HepG2 (cell line): Measurements from ENCODE around the gene TNP2. TPM values are rescaled to one million over a fixed set of nuclear protein-coding genes. Genes with fewer than 3 reads are reported as not detected.
A peak's percentile ranks its signal among the peaks of the same experiment; 100 is the strongest.

Experiments
- AFF4 ChIP-seq: sonication (generic); formaldehyde crosslinking; IDR thresholded peaks from 2 replicates; pipeline ENCODE4 v1.4.0; 2020; ENCODE audit warnings: missing genetic modification reagents
- CERS6 ChIP-seq: sonication (generic); formaldehyde crosslinking; IDR thresholded peaks from 2 replicates; pipeline ENCODE4 v1.5.0; 2020; ENCODE audit warnings: missing genetic modification reagents
- FOXA1 ChIP-seq, 2 experiments: fragments of 450-650 bp in 1 of 2; sonication (generic) in 1 of 2; formaldehyde crosslinking in 1 of 2; IDR thresholded peaks; 2 replicates each; pipeline versions ENCODE4 v1.4.0 to v1.6.1; 2016 to 2020; ENCODE audit warnings: missing genetic modification reagents in 1 of 2
- FOXK2 ChIP-seq: fragments of 450-650 bp; IDR thresholded peaks from 2 replicates; pipeline ENCODE4 v1.6.1; 2016
- JUND ChIP-seq: sonication (generic); formaldehyde crosslinking; IDR thresholded peaks from 2 replicates; pipeline ENCODE4 v1.8.0; 2022; ENCODE audit warnings: mild to moderate bottlenecking, missing genetic modification reagents
- MTA1 ChIP-seq: sonication (generic); formaldehyde crosslinking; IDR thresholded peaks from 2 replicates; pipeline ENCODE4 v1.4.0; 2020; ENCODE audit warnings: missing genetic modification reagents, mild to moderate bottlenecking, borderline replicate concordance
- NONO ChIP-seq, 2 experiments: fragments of 450-650 bp in 1 of 2; sonication (generic) in 1 of 2; formaldehyde crosslinking in 1 of 2; IDR thresholded peaks in 1 of 2; conservative IDR thresholded peaks in 1 of 2; 2 replicates each; pipeline versions ENCODE4 v1.6.1 to v1.8.0; 2017 to 2022; ENCODE audit warnings: mild to moderate bottlenecking in 1 of 2, missing genetic modification reagents in 1 of 2, moderate library complexity in 1 of 2
- NR2F1 ChIP-seq, 2 experiments: fragments of 450-650 bp in 1 of 2; formaldehyde crosslinking in 1 of 2; IDR thresholded peaks; 2 replicates each; pipeline versions ENCODE4 v1.5.0 to v1.6.1; 2016 to 2020; ENCODE audit warnings: mild to moderate bottlenecking in 1 of 2, missing compliant biosample characterization in 1 of 2, missing genetic modification reagents in 1 of 2, moderate library complexity in 1 of 2
- PCBP1 ChIP-seq: fragments of 200-400 bp; formaldehyde crosslinking; IDR thresholded peaks from 2 replicates; pipeline ENCODE4 v1.6.1; 2017; ENCODE audit warnings: mild to moderate bottlenecking, low read depth, low read length, borderline replicate concordance
- RERE ChIP-seq: IDR thresholded peaks from 2 replicates; pipeline ENCODE4 v1.6.1; 2016; ENCODE audit warnings: low read depth, missing genetic modification reagents, missing compliant biosample characterization
- ZNF124 ChIP-seq: sonication (generic); formaldehyde crosslinking; IDR thresholded peaks from 2 replicates; pipeline ENCODE4 v1.4.0; 2020; ENCODE audit warnings: missing genetic modification reagents
- ZNF225 ChIP-seq: sonication (generic); formaldehyde crosslinking; IDR thresholded peaks from 2 replicates; pipeline ENCODE4 v1.4.0; 2020; ENCODE audit warnings: mild to moderate bottlenecking, missing genetic modification reagents
- ZNF292 ChIP-seq: sonication (generic); formaldehyde crosslinking; IDR thresholded peaks from 2 replicates; pipeline ENCODE4 v1.8.1; 2022; ENCODE audit warnings: mild to moderate bottlenecking, low read depth, missing genetic modification reagents, borderline replicate concordance
- ZNF839 ChIP-seq: sonication (generic); formaldehyde crosslinking; IDR thresholded peaks from 2 replicates; pipeline ENCODE4 v1.4.0; 2020; ENCODE audit warnings: missing genetic modification reagents, mild to moderate bottlenecking, borderline replicate concordance
- polyA plus RNA-seq, 8 experiments: library from polyadenylated mRNA; depleted of rRNA in 3 of 8; stranded (reverse) in 7 of 8; unstranded in 1 of 8; fragments of >200 nt; fragmentation: Illumina TruSeq in 4 of 8; extraction: Trizol in 4 of 8; gene quantifications; 2 replicates each; pipeline versions ENCODE4 v1.2.1 to v1.2.3, GENCODE V29; 2011 to 2016; ENCODE audit warnings: low read depth in 4 of 8, missing spikeins in 1 of 8, mixed read lengths in 1 of 8; ENCODE audit not compliant: insufficient read depth in 1 of 8
- total RNA-seq, 5 experiments: library from RNA; depleted of rRNA; stranded (reverse); fragments of >200 nt; fragmentation: Illumina TruSeq; extraction: Trizol; gene quantifications; 2 replicates each; pipeline ENCODE4 v1.2.3, GENCODE V29; 2016; ENCODE audit warnings: low read depth in 1 of 5
- TF ChIP-seq, protein P1 (sequence below): sonication (generic); formaldehyde crosslinking; IDR thresholded peaks from 2 replicates; pipeline ENCODE4 v1.5.0; 2020; ENCODE audit warnings: missing genetic modification reagents, mild to moderate bottlenecking, borderline replicate concordance

Gene TNP2
- total and polyA plus RNA-seq, 2 of the 13 experiments (the other 11 are each of a cell fraction or from before 2014, with no cell fraction given), result not detected

DNA sequence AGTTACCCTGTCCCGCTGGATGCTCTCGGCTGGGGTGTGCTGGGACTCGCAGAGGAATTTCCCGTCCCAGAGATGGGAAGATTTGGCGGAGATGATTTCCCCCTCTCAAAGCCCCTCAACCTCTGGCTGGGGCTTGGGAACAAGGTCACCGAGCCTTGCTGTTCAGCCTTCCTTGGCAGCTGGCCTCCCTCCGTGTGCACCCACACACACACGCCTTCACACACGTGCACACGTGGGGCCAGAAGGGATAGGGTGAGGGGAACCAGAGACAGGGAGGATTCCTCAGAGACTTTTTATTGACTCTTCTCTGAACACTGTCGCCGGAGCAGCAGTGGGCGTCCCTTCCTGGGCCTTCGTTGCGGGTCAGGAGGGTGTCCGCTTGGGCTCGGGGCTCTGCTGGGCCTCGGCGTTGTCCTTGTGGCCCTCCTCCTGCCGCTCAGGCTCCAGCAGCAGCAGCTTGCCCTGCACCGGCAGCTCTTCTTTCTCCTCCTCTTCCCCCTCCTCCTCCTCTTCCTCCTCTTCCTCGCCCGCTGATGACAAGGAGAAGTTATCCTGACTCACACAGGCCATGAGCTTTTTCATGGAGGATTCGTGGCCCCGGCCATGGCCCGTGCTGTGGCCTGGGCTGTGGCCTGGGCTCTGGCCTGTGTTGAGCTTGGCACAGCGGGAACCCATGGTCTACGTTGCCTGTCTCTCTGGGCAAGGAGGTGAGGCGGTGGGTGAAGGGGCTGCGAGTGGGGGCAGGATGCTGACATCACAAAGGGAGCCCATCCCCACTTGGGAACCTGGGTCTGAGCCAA lies 4.0 kb upstream of the TNP2 start, which contains the start of gene PRM3 (continued):
- TF ChIP-seq CERS6 (CRISPR knock-in tag) (0 out of 2 replicates have a peak, but pooled peaks have one; percentile 1), FOXK2 (no peak), ZNF124 (CRISPR knock-in tag) (no peak), FOXA1 (IDR thresholded peaks at IDR 0.05) (no peak), FOXA1 (CRISPR knock-in tag; IDR thresholded peaks at IDR 0.05) (0 out of 2 replicates have a peak, but pooled peaks have one; percentile 3), NR2F1 (CRISPR knock-in tag; IDR thresholded peaks at IDR 0.05) (no peak), ZNF225 (peak; percentile 77; the same call in 1 of the 2 replicates), ZNF839 (peak; percentile 79; the same call in 1 of the 2 replicates), AFF4 (CRISPR knock-in tag) (no peak), NONO (IDR thresholded peaks at IDR 0.05) (no peak), NONO (CRISPR knock-in tag; conservative IDR thresholded peaks at IDR 0.05) (0 out of 2 replicates have a peak, but pooled peaks have one; percentile 17), ZNF292 (CRISPR knock-in tag) (peak; percentile 57), RERE (no peak), PCBP1 (0 out of 2 replicates have a peak, but pooled peaks have one; percentile 28), JUND (CRISPR knock-in tag) (0 out of 2 replicates have a peak, but pooled peaks have one; percentile 50), MTA1 (CRISPR knock-in tag) (peak; percentile 40; the same call in 1 of the 2 replicates)
- TF ChIP-seq, protein P1, sequence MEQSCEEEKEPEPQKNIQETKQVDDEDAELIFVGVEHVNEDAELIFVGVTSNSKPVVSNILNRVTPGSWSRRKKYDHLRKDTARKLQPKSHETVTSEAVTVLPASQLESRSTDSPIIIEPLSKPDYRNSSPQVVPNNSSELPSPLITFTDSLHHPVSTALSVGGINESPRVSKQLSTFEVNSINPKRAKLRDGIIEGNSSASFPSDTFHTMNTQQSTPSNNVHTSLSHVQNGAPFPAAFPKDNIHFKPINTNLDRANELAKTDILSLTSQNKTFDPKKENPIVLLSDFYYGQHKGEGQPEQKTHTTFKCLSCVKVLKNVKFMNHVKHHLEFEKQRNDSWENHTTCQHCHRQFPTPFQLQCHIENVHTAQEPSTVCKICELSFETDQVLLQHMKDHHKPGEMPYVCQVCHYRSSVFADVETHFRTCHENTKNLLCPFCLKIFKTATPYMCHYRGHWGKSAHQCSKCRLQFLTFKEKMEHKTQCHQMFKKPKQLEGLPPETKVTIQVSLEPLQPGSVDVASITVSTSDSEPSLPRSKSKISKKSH (CRISPR knock-in tag), result peak; percentile 65; the same call in 1 of the 2 replicates
